DOHH2 (cell line): ENCODE results near the gene RUSC2.

Source experiments
- H3F3A ChIP-seq: fragments of 200-600 bp; sonication (generic), shearing (Covaris generic); 2 replicates; pipeline ENCODE4 v1.6.0; 2016; ENCODE audit warnings: antibody characterized with exemption, mild to moderate bottlenecking; ENCODE audit not compliant: control insufficient read depth, insufficient read depth
- H3K27ac ChIP-seq: fragments of 200-600 bp; sonication (generic); 2 replicates; pipeline ENCODE4 v1.5.1; 2014; ENCODE audit warnings: low read depth, mild to moderate bottlenecking, low read length, moderate library complexity
- H3K27me3 ChIP-seq: fragments of 200-600 bp; sonication (generic); 2 replicates; pipeline ENCODE4 v1.6.1; 2014; ENCODE audit warnings: mild to moderate bottlenecking, low read length, mixed read lengths; ENCODE audit not compliant: control insufficient read depth
- H3K36me3 ChIP-seq: fragments of 200-600 bp; sonication (generic); 2 replicates; pipeline ENCODE4 v1.6.1; 2014; ENCODE audit warnings: mild to moderate bottlenecking, low read length, moderate library complexity, mixed read lengths; ENCODE audit not compliant: control insufficient read depth
- H3K4me1 ChIP-seq: fragments of 200-600 bp; sonication (generic); 2 replicates; pipeline ENCODE4 v1.6.1; 2014; ENCODE audit warnings: mild to moderate bottlenecking, low read length, mixed read lengths; ENCODE audit not compliant: control insufficient read depth
- H3K4me2 ChIP-seq: fragments of 200-600 bp; sonication (generic); 2 replicates; pipeline ENCODE4 v1.6.0; 2014; ENCODE audit warnings: mild to moderate bottlenecking, low read length, moderate library complexity
- H3K4me3 ChIP-seq: fragments of 200-600 bp; sonication (generic); 2 replicates; pipeline ENCODE4 v1.5.1; 2014; ENCODE audit warnings: mild to moderate bottlenecking, low read length, mixed read lengths
- H3K79me2 ChIP-seq: fragments of 200-600 bp; sonication (generic); 2 replicates; pipeline ENCODE4 v1.6.1; 2014; ENCODE audit warnings: mild to moderate bottlenecking, low read length, mixed read lengths; ENCODE audit not compliant: control insufficient read depth
- H3K9me2 ChIP-seq: fragments of 200-600 bp; sonication (generic); replicated peaks from 2 replicates; pipeline ENCODE4 v1.6.1; 2014; ENCODE audit warnings: mild to moderate bottlenecking, low read length, mixed read lengths; ENCODE audit not compliant: control insufficient read depth
- H3K9me3 ChIP-seq: fragments of 200-600 bp; sonication (generic); 2 replicates; pipeline ENCODE4 v1.6.1; 2014; ENCODE audit warnings: antibody characterized with exemption, low read length, mixed read lengths; ENCODE audit not compliant: control insufficient read depth, insufficient read depth
- H4K20me1 ChIP-seq: fragments of 200-600 bp; sonication (generic); 2 replicates; pipeline ENCODE4 v1.6.0; 2014; ENCODE audit warnings: low read depth, mild to moderate bottlenecking, antibody characterized with exemption, low read length, moderate library complexity; ENCODE audit not compliant: control insufficient read depth, insufficient read depth
- CTCF ChIP-seq: fragments of 200-600 bp; sonication (generic); IDR thresholded peaks from one replicate; pipeline ENCODE4 v1.5.1; 2014; ENCODE audit warnings: antibody characterized with exemption, mild to moderate bottlenecking, low read depth, low read length; ENCODE audit not compliant: poor library complexity, severe bottlenecking
- EZH2phosphoT487 ChIP-seq: fragments of 200-600 bp; sonication (generic); IDR thresholded peaks from 2 replicates; pipeline ENCODE4 v1.6.1; 2017; ENCODE audit warnings: borderline replicate concordance, mild to moderate bottlenecking, antibody characterized with exemption, low read length, moderate library complexity, mixed read lengths

RUSC2 gene

GRCh38 chr9:35500130-35500748, 10.3 kb downstream of the RUSC2 start:
- Histone ChIP-seq H3K4me3 (no peak overlapping the region), H3K27me3 (peaks cover 25% of the 10 kb centered on the region), H3K4me1 (no peaks in the 10 kb centered on the region), H3K79me2 (no peaks in the 10 kb centered on the region), H4K20me1 (no peaks in the 10 kb centered on the region), H3F3A (no peaks in the 10 kb centered on the region), H3K36me3 (no peaks in the 10 kb centered on the region), H3K27ac (no peak overlapping the region), H3K4me2 (no peak overlapping the region), H3K9me3 (no peaks in the 10 kb centered on the region), H3K9me2 (no peaks in the 10 kb centered on the region)
- no peak for TF ChIP-seq EZH2phosphoT487
- no peak for TF ChIP-seq CTCF

GRCh38 chr9:35501946-35502345, 12.0 kb downstream of the RUSC2 start:
- Histone ChIP-seq H3K9me3 (no peaks in the 10 kb centered on the region), H3K27ac (no peak overlapping the region), H3K36me3 (no peaks in the 10 kb centered on the region), H4K20me1 (no peaks in the 10 kb centered on the region), H3K27me3 (peaks cover 24% of the 10 kb centered on the region), H3K4me3 (no peak overlapping the region), H3K4me1 (no peaks in the 10 kb centered on the region), H3K4me2 (no peak overlapping the region), H3K79me2 (no peaks in the 10 kb centered on the region), H3F3A (no peaks in the 10 kb centered on the region), H3K9me2 (no peaks in the 10 kb centered on the region)
- no peak for TF ChIP-seq CTCF
- TF ChIP-seq EZH2phosphoT487, result no peak

DNA sequence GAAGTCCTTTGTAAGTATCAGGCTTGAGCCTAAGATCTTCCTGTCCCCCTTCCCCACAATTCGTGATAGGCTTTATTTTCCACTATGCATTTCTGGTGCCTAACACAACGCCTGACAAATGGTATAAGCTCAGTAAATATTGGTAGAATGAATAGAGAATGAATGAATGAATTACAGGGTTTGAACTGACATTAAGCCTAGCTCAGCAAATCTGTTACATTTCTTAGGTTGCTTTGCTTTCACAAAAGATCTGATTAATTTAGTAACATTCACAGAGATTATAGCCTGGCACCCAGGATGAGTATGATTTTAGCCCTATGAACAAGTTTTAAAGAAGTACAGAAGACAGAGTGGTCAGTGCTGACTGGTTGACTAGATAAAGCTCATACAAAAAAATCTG, 16.4 kb downstream of the RUSC2 start:
- H3F3A ChIP-seq, result no peaks in the 10 kb centered on the region
- H3K9me2 ChIP-seq, result no peaks in the 10 kb centered on the region
- H3K79me2 ChIP-seq, result no peaks in the 10 kb centered on the region
- no peak overlapping the region for H3K4me3 ChIP-seq
- H3K4me2 ChIP-seq, result no peak overlapping the region
- H4K20me1 ChIP-seq, result no peaks in the 10 kb centered on the region
- H3K9me3 ChIP-seq, result no peaks in the 10 kb centered on the region
- H3K4me1 ChIP-seq, result no peaks in the 10 kb centered on the region
- H3K36me3 ChIP-seq, result no peaks in the 10 kb centered on the region
- TF ChIP-seq EZH2phosphoT487 (no peak), CTCF (no peak)
- H3K27me3 ChIP-seq, result peaks cover 33% of the 10 kb centered on the region
- no peak overlapping the region for H3K27ac ChIP-seq
